OCI-LY3 (cell line): ENCODE data around the gene RDH16.
A peak's percentile ranks its signal among the peaks of the same experiment; 100 is the strongest.

Experiments
- EZH2phosphoT487 ChIP-seq: fragments of 200-600 bp; shearing (Covaris generic); IDR thresholded peaks from 2 replicates; pipeline ENCODE4 v1.6.1; 2018; ENCODE audit warnings: antibody characterized with exemption, mixed run types, low read depth
- TF ChIP-seq, protein P1 (sequence below): fragments of 200-600, 300-600 bp; sonication (generic); IDR thresholded peaks from 2 replicates; pipeline ENCODE4 v1.5.1; 2014; ENCODE audit warnings: antibody characterized with exemption, low read length, low read depth

DNA sequence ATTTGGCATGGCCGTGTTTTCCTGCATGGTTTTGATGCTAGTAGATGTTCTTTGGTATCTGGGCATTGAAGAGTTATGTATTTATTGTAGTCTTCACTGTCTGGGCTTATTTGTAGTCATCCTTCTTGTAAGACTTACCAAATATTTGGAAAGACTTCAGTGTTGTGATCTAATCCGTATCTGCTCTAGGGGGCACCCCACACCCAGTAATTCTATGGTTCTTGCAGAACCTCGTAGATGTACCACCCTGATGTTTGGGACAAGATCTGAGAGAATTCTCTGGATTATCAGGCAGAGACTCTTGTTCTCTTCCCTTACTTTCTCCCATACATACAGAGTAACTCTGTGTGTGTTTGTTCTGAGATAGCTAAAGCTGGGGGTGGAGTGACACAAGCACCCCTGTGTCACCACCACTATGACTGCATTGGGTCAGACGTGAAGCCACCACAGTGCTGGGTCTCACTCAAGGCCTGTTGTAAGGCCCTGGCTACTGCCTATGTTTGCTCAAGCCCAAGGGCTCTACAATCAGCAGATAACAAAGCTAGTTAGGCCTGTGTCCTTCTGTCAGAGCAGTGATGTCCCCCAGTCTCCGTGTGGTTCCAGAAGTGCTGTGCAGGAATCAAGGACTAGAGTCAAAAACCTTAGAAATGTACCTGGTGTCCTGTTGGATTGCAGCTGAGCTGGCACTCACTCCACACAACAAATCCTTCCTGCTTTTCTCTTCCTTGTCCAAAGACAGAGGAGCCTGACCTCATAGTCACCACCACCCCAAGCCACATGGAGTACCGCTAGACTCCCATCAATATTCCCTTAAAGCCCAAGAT is 9.6 kb downstream of the RDH16 start:
- TF ChIP-seq, protein P1, sequence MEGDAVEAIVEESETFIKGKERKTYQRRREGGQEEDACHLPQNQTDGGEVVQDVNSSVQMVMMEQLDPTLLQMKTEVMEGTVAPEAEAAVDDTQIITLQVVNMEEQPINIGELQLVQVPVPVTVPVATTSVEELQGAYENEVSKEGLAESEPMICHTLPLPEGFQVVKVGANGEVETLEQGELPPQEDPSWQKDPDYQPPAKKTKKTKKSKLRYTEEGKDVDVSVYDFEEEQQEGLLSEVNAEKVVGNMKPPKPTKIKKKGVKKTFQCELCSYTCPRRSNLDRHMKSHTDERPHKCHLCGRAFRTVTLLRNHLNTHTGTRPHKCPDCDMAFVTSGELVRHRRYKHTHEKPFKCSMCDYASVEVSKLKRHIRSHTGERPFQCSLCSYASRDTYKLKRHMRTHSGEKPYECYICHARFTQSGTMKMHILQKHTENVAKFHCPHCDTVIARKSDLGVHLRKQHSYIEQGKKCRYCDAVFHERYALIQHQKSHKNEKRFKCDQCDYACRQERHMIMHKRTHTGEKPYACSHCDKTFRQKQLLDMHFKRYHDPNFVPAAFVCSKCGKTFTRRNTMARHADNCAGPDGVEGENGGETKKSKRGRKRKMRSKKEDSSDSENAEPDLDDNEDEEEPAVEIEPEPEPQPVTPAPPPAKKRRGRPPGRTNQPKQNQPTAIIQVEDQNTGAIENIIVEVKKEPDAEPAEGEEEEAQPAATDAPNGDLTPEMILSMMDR = peak; percentile 34
- TF ChIP-seq EZH2phosphoT487 = no peak
